GM18868 (cell line): Measurements from ENCODE around the gene ITIH1.

Experiments
- ATAC-seq: cut with Tn5 transposase; IDR thresholded peaks from one replicate; pipeline ENCODE4 v1.9.1; 2021; ENCODE audit warnings: mild to moderate bottlenecking, moderate library complexity; ENCODE audit not compliant: unreplicated experiment

The ITIH1 gene

GRCh38 chr3:52836471-52836845, 59.1 kb downstream of the ITIH1 start:
- no peak for ATAC-seq

DNA sequence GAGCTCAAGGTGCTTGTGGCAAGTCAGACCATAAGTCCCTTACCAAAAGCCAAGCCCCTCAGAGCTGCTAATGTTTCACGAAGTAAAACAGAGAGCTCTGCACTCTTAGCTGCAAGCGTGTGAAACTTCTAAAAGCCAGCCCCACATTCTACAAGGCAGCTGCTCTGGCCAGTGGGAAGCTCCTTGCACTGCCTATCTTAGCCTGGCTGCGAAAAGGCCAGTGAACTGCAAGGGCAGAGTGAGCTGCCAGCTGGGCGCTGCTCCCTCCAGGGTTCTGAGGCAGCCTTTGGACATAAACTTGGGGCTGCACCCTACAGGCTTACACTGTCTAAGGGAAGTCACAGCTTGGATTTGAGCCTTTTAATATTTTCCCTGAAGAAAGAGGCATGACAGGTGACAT, 59.6 kb downstream of the ITIH1 start:
- no peak for ATAC-seq

- no peak for ATAC-seq
Observed at GRCh38 chr3:52838561-52839267, 61.3 kb downstream of the ITIH1 start.

GRCh38 chr3:52839268-52839575, 61.8 kb downstream of the ITIH1 start:
- no peak for ATAC-seq

- ATAC-seq, result no peak
Observed at GRCh38 chr3:52839892-52840545, 62.6 kb downstream of the ITIH1 start.

GRCh38 chr3:52841211-52841980, 64.0 kb downstream of the ITIH1 start:
- peak; percentile 86 for ATAC-seq
